Measurements from ENCODE around the gene UGT3A1. TPM values are rescaled to one million over a fixed set of nuclear protein-coding genes. Genes with fewer than 3 reads are reported as not detected.

Gene UGT3A1
- total RNA-seq, 1 donor from 2014 or later = not detected

DNA sequence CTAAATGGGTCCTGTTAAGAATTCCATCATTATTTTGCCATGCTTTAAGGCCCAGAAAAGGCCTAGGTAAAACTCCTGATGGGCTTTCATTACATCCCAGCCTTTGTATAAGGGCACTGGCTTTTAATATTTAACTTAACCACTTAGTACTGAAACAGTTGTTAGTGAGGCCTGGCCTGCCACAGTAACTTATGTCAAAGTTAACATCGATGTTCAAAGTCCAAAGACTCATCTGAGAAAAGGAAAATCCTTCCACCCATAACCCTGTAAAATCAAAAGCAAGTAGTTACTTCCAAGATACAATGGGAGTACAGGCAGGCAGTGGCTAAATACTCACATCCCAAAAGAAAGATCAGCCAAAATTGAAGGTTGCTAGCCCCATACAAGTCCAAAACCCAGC is 15.0 kb upstream of the UGT3A1 start:
- H3K4me1 Mint-ChIP-seq (ENCODE audit: low read depth) = no peaks in the 10 kb centered on the region
- peaks cover 12% of the 10 kb centered on the region for H3K27me3 Mint-ChIP-seq (ENCODE audit: low read depth)
- no peaks in the 10 kb centered on the region for H3K36me3 Mint-ChIP-seq (ENCODE audit: low read depth)
- H3K27ac Mint-ChIP-seq (ENCODE audit: unreplicated experiment) = no peak overlapping the region
- peaks cover 3% of the 10 kb centered on the region for H3K9me3 Mint-ChIP-seq (ENCODE audit: low read depth)
- TF ChIP-seq, protein P1, sequence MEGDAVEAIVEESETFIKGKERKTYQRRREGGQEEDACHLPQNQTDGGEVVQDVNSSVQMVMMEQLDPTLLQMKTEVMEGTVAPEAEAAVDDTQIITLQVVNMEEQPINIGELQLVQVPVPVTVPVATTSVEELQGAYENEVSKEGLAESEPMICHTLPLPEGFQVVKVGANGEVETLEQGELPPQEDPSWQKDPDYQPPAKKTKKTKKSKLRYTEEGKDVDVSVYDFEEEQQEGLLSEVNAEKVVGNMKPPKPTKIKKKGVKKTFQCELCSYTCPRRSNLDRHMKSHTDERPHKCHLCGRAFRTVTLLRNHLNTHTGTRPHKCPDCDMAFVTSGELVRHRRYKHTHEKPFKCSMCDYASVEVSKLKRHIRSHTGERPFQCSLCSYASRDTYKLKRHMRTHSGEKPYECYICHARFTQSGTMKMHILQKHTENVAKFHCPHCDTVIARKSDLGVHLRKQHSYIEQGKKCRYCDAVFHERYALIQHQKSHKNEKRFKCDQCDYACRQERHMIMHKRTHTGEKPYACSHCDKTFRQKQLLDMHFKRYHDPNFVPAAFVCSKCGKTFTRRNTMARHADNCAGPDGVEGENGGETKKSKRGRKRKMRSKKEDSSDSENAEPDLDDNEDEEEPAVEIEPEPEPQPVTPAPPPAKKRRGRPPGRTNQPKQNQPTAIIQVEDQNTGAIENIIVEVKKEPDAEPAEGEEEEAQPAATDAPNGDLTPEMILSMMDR (IDR thresholded peaks at IDR 0.05) = no peak
- no peak for DNase-seq (ENCODE audit: low spot score)
- no peak overlapping the region for H3K4me3 Mint-ChIP-seq (ENCODE audit: unreplicated experiment)

DNA sequence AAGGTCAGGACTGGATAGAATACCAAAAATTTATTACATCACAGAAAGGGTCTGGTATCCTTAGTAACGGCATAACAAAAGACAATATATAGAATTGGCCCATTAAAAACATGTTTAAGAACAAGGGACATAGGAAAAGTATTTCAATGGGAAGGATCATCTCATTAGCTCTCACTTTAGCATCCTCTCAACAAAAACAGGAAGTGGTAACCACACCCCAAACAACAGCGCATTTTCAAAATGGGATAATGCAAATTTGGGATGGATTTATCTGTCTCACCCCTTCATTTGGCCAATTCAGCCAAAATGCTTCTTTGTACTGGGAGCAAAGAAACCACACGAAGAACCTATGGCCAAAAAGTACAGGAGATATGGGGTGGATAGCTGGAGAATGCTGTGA is 9.8 kb upstream of the UGT3A1 start:
- TF ChIP-seq, protein P1 (IDR thresholded peaks at IDR 0.05) = no peak
- Mint-ChIP-seq H3K27ac (ENCODE audit: unreplicated experiment) (no peak overlapping the region), H3K27me3 (ENCODE audit: low read depth) (peaks cover 19% of the 10 kb centered on the region), H3K9me3 (ENCODE audit: low read depth) (no peaks in the 10 kb centered on the region), H3K36me3 (ENCODE audit: low read depth) (no peaks in the 10 kb centered on the region), H3K4me1 (ENCODE audit: low read depth) (no peaks in the 10 kb centered on the region), H3K4me3 (ENCODE audit: unreplicated experiment) (no peak overlapping the region)
- no peak for DNase-seq (ENCODE audit: low spot score)

DNA sequence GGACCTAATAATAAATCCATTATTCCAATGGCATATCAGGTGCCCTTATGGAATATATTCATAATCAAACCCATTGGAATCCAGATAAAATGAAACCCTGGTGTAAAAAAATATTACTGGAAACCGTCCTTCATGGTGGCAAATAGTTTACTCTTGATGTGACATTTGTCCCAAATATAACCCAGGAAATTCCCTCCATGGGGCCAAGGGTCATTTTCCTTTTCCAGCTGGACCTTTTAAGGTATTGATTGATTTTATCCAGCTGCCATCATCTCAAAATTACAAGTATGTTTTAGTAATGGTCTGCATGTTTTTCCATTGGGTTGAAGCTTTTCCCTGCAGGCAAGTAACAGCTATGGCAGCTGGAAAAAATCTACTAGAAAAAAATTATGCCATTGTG is 8.4 kb upstream of the UGT3A1 start:
- Mint-ChIP-seq H3K27me3 (ENCODE audit: low read depth) (peaks cover 21% of the 10 kb centered on the region), H3K4me1 (ENCODE audit: low read depth) (no peaks in the 10 kb centered on the region), H3K27ac (ENCODE audit: unreplicated experiment) (no peak overlapping the region), H3K4me3 (ENCODE audit: unreplicated experiment) (no peak overlapping the region), H3K9me3 (ENCODE audit: low read depth) (no peaks in the 10 kb centered on the region), H3K36me3 (ENCODE audit: low read depth) (no peaks in the 10 kb centered on the region)
- TF ChIP-seq, protein P1 (IDR thresholded peaks at IDR 0.05) = no peak
- no peak for DNase-seq (ENCODE audit: low spot score)

DNA sequence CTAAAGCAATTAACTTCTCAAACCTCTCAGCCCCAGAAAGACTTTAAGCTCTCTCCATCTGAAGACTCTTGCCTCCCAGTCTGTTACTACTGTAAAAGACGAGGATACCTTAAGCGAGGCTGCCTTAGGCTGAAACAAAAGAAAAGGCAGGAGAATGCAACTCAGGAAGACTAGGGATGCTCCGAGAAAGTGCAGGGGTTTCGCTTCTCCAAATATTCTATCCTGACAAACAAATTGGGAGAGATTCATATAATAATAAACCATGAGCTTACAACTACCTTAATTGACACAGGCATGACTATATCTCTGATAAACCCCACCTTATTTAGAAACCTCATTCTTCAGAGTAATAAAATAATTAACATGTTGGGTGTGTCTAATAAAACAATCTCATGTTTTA is 4.9 kb upstream of the UGT3A1 start:
- no peak overlapping the region for H3K27ac Mint-ChIP-seq (ENCODE audit: unreplicated experiment)
- no peak overlapping the region for H3K4me3 Mint-ChIP-seq (ENCODE audit: unreplicated experiment)
- DNase-seq (ENCODE audit: low spot score) = no peak
- H3K27me3 Mint-ChIP-seq (ENCODE audit: low read depth) = peaks cover 23% of the 10 kb centered on the region
- no peaks in the 10 kb centered on the region for H3K36me3 Mint-ChIP-seq (ENCODE audit: low read depth)
- H3K9me3 Mint-ChIP-seq (ENCODE audit: low read depth) = no peaks in the 10 kb centered on the region
- H3K4me1 Mint-ChIP-seq (ENCODE audit: low read depth) = no peaks in the 10 kb centered on the region
- TF ChIP-seq, protein P1 (IDR thresholded peaks at IDR 0.05) = no peak

DNA sequence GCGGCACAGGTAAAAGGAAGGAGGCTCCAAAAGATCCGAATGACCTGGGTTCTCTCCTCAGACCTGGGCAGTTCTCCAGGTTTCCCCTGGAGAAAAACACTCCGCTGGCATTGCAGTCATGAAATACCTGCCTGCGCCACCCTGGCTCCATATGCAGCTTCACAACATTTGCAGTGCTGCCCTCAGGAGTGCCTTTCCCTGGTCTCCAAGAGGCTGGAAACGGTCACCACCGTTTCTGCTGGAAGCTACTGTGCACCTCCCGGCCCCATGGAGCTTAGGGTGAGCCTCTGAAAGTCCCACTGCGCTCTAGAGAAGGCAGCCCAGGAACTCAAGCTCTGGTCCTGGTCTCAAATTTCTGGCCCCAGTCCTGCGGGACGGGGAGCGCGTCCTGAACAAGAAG is 670 bp downstream of the UGT3A1 start:
- Mint-ChIP-seq H3K27ac (ENCODE audit: unreplicated experiment) (no peak overlapping the region), H3K36me3 (ENCODE audit: low read depth) (no peaks in the 10 kb centered on the region), H3K4me3 (ENCODE audit: unreplicated experiment) (no peak overlapping the region), H3K27me3 (ENCODE audit: low read depth) (peaks cover 42% of the 10 kb centered on the region), H3K9me3 (ENCODE audit: low read depth) (no peaks in the 10 kb centered on the region), H3K4me1 (ENCODE audit: low read depth) (no peaks in the 10 kb centered on the region)
- no peak for DNase-seq (ENCODE audit: low spot score)
- TF ChIP-seq, protein P1 (IDR thresholded peaks at IDR 0.05) = no peak

Data from chondrocyte (in vitro differentiated cells).